NCI-H82 treated with DMSO at 0.1 percent for 48 hours (cell line): Measurements from ENCODE around the gene RXFP4.
A peak's percentile ranks its signal among the peaks of the same experiment; 100 is the strongest.
"Not testable (repeated sequence)": the region's sequence is repeated elsewhere in the genome, so short reads cannot be mapped to it uniquely, and the experiment has no call there.

Source experiments
- DNase-seq: peaks from one replicate; lab custom pipeline; 2025; ENCODE audit not compliant: unreplicated experiment; lab: John Stamatoyannopoulos, UW

The RXFP4 gene, protein sequence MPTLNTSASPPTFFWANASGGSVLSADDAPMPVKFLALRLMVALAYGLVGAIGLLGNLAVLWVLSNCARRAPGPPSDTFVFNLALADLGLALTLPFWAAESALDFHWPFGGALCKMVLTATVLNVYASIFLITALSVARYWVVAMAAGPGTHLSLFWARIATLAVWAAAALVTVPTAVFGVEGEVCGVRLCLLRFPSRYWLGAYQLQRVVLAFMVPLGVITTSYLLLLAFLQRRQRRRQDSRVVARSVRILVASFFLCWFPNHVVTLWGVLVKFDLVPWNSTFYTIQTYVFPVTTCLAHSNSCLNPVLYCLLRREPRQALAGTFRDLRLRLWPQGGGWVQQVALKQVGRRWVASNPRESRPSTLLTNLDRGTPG

DNA sequence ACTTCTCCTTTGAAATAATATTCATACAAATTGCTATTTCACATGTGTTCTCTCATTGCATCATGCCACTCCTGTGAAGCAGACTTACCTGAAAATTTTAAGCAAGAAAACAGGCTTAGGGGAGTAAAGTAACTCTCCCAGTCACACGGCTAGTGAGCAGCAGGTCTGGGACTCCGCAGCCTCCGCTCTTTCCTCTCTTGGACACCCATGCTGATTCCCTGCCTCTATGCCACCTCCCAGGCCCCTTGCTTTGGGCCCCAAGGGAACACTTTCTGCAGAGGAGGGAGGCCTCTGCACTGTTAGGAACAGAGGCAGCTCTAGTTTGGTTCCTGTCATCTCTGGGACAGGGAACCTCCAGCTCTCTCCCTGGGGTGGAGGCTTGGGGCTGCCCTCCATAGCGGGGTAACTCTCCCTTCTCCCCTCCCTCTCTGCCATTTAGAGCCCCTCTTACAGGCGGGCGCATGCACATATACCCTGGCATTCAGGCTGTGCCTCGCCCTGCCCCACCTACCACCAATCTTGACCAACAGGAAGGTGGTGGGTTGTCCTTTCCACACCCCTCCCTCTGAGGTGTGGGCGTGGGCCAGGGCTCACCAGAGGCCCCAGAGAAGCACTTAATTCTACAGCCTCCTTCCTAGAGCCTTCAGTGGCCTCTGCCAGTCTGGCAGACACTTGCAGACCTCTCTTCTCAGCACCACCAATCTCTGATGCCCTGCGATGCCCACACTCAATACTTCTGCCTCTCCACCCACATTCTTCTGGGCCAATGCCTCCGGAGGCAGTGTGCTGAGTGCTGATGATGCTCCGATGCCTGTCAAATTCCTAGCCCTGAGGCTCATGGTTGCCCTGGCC lies at the start of gene RXFP4:
TSS of gene RXFP4 (plus strand) at position 646 of the 852 bp plus-strand sequence. CDS start at position 718, 72 bp downstream.
- DNase-seq = no peak

DNA sequence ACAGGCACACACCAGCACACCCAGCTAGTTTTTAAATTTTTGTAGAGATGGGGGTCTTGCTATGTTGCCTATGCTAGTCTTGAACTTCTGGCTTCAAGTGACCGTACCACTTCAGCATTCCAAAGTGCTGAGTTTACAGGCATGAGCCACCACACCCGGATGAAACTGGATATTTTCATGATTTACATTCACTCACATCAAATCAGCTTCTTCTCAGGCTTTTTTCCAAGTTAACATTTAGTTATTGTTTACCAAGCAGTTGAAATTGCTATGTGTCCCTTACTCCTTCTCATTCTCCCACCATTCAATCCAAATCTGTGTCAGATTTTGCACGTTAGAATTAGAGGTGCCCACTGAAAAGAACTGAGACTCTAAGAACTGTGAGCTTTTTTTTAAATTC lies 48.6 kb upstream of the RXFP4 start:
- DNase-seq = no peak

DNA sequence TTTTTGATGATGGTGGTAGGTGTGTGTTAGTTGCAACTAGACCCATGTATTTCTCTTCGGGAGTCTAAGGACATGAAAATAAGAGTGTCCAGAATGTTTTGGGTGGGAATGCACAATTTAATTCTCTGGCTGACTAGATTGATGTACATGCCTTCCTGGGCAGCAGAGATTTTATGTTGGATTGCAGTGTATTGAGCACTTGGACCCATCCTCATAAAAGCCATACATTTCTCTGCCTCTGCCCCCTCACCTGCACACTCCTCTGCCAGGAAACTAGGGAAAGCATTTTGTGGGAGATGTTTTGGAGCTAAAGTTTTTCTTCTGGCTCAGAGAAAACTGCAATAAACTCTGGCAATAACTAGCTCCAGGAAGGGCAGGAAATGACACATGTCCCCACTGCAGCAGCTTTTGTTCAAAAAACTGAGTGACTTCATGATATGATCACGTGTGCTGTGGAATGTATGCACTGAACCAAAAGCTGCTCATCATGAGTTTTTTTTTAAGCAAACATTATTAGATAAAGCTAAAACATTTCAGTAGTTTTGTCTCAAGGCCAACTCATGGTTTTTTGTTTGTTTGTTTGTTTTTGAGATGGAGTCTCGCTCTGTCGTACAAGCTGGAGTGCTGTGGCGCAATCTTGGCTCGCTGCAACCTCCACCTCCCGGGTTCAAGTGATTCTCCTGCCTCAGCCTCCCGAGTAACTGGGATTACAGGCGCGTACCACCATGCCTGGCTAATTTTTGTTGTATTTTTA lies 47.9 kb upstream of the RXFP4 start:
- DNase-seq = no peak

DNA sequence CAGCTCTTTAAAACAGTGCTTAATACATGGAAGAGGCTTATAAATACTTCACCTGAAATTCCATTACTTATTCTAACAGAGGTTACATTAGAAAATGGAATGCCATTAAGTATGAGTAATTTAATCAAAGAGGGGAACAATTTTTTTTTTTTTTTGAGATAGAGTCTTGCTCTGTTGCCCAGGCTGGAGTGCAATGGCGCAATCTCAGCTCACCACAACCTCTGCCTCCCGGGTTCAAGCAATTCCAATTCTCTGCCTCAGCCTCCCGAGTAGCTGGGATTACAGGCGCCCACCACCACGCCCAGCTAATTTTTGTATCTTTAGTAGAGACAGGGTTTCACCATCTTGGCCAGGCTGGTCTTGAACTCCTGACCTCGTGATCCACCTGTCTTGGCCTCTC lies 45.8 kb upstream of the RXFP4 start:
- DNase-seq = not testable (repeated sequence)

DNA sequence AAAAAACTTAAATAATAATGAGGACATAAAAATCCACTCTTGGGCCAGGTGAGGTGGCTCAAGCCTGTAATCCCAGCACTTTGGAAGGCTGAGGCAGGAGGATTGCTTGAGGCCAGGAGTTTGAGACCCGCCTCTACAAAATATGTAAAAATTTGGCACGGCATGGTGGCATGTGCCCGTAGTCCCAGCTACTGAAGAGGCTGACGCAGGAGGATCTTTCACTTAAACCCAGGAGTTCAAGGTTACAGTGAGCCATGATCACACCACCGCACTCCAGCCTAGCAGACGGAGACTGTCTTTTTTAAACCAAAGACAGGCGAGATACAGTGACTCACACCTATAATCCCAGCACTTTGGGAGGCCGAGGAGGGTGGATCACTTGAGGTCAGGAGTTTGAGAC lies 45.0 kb upstream of the RXFP4 start:
- not testable (repeated sequence) for DNase-seq

DNA sequence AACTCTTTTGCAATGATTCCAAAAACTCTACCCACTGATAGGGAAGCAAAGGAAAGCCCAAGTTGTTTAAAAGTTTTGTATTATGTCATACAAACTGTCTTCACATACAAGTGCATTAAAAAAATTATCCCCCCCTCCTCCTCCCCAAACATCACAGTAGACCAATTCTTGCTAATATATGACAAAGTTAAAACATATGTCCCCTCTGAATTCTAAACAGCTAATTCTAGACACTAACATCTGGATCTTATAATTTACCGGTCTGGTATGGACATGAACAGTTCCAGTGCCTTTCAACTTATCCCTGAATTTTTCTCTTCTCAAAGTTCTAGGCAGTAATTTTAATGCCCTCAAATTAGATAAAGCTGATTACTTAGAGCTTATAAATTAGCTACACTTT lies 43.7 kb upstream of the RXFP4 start:
- no peak for DNase-seq

DNA sequence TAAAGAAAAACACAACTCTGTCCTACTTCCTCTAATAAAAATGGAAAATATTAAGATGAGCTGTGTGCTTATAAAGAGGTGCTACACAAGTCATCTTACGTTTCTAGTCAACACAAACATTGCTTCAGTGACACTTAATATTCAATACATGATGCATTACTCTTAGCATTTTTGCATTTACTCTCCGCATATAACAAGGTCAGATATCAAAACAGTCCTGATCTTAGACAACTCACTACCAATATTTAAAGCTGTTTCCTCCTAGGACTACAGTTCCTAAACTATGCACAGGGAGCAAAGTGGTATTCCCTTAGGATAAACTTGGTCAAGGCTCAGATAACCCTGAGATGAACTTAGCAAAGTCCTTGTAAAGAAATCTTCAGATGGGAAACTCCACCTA lies 42.5 kb upstream of the RXFP4 start:
- DNase-seq = no peak

DNA sequence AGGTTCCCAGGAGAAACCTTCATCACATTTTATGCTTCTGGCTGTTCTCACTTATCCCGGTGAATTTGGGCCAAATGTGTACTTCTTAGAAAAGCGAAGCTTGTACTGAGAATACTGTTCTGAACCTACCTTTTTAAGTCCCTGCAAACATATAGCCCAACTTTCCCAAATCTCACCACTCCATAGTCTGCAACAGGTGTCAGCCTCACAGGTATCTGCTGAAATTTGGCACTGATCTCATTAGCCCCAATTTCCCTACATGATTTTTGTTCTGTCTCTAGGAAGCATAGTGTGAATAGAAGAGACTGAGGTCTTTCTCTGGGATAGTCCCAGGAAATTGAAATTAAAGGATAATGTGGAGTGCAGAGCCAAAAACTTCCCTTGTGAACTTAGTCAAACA lies 41.8 kb upstream of the RXFP4 start:
- no peak for DNase-seq

DNA sequence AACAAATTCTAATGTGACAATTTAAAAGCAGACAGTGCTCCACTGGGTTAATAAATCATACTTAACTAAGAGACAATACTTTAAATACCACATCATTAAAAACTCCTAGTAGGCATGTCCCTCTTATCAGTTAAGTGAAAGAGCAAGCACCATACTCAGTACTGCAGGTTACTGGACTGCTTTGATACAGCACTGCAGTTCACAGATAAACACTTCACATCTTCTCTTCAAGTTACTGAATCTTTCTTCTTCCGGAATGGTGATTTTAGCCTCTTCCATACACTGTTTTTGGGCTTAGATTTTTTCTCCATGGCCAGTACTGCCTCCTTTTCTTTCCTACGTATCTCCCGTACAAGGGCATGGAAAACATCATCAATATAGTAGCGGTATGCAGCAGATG lies 41.3 kb upstream of the RXFP4 start:
- DNase-seq = no peak

DNA sequence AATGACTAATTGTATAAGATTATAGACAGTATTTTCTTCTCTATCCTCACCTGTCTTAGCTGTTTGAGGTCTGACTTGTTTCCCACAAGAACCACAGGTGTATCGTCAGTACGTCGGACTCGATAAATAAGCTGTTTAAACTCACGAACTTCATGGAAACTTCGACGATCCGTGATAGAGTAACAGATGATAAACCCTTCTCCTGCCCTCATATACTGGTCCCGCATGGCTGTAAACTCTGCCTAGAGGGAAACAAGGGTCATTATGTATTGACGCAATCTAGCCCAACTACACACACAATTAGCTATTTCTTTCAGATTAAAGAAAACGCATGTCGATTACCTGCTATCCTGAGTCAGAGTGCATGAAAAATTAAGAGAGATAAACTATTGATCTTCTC lies 37.2 kb upstream of the RXFP4 start:
- DNase-seq = no peak

DNA sequence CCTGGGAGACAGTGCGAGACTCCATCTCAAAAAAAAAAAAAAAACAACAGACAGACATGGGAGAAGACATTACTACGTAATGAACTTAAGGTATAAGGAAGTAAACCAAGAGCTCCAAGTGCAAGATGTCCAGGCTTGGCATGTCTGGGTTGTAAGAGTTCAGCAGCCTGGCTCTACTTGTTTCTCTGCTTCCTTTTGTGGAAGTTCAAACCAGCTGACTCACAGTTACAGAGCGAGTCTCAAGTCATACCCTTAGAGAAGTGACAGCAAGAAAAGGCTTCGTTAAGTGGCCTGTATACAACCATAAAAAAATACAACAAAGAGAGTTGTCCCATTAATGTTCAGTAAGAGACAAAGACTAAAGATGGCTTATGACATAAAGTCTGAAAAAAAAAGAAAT lies 31.5 kb upstream of the RXFP4 start:
- no peak for DNase-seq

DNA sequence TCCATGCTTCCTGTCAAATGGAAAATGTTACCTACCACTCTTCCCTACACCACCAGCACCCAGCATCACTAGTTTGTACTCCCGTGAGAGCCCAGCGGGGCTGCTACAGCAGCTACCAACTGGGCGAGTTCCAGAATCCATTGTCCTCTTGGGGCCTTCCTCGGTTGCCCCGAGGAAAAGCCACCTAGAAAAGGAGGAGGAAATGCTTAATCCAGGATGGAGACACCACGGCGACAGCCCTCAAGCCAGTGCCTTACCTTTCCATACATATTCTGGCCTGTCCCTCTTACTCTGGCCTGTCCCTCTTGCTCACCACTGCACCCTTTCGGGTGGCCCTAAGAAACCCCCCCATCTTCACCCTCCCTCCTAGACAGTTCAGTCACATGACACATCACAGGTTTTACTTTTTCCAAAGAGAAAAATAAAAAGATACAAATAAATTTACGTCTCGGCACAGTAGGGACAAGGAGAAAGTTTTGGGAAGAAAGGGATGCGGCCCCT lies 30.8 kb upstream of the RXFP4 start:
- peak; percentile 37 for DNase-seq

DNA sequence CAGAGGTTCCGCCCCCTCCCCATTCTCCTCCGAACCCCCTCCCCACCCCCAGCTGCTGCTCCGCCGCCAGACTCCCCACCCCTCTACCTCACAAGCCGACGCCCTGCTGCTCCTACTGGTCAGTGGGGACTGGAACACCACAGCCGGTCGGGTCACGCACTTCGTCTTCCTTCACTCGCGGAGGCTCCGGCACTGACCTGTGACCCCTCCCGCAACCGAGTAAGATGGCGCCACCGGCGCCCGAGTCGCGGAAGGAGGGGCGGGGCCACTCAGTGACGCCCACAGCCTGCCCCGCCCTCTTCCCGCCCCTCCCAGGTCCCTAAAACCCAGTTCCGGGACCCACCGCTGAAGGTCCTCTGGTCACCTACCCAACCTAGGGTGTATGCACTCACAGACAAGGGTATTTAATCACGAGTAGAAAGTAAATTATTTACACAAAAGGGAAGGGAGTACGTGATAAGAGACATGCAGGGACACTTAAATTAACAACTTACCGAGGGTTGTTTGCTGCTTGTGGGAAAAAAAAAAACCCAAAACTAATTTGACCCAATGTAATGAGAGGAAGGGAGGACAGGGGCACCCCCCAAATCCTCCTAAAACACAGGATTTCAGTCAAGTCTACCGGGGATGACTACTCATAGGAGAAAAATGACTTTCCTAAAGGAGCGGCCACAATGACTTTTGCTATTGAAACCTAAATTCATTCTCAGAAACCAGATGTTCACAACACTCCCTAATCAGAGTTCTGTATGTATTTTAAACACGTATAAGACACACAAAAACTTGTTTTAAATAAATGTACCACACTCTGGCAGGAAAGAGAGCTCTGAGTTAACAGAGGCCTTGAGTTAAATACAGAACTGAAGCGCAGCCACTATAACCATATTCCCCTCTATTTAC lies 30.0 kb upstream of the RXFP4 start, which contains the start of gene RIT1:
TSS of gene RIT1 (minus strand) at position 194 of the 900 bp plus-strand sequence. CDS start 588 bp downstream, outside the sequence.
- peak; percentile 50 for DNase-seq

DNA sequence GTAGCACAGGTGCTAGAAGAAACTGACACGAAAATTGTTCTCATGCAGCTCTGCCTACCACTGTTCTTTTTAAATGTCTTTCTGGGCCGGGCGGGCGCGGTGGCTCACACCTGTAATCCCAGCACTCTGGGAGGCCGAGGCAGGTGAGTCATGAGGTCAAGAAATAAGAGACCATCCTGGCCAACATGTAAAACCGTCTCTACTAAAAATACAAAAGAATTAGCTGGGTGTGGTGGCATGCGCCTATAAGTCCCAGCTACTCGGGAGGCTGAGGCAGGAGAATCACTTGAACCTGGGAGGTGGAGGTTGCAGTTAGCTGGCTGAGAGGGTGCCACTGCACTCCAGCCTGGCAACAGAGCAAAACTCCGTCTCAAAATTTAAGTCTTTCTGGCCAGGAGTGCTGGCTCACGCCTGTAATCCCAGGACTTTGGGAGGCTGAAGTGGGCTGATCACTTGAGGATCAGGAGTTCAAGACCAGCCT lies 29.3 kb upstream of the RXFP4 start:
- no peak for DNase-seq

DNA sequence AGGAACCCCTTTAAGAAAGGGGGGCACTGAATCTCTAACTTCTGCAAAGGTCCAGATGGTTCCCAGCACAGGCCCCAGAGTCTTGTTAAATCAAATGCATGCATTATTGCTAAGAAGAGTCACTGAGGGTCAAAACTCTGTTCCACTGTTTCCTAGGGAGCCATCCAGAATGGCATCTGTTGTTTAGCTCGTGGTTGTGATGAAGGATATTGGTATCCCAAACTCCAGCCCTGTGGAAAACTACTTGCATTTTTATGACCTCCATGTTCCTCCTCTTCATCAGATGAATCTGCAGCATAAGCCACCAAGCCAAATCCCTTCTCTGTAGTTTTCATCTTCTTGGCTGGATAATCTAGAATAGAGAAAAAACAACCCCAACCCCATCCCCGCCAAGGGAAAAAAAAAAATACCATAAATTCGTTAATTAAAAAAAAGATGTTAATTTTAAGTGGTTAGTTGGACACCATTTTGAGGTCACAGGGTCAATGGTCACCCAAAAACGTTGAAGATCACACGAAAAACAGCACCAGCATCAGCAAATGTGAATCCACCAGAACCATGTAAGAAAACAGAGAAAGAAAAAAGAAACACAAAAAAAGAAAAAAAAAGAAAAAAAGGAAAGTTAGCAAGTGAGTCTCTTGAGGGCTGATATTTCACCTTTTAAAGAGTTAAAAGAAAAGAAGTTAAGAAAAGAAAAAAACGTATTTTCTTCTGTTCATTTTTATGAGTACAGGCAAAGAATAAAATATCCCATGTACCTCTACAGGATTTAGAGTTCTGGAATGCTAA lies 27.3 kb upstream of the RXFP4 start:
- DNase-seq = no peak

DNA sequence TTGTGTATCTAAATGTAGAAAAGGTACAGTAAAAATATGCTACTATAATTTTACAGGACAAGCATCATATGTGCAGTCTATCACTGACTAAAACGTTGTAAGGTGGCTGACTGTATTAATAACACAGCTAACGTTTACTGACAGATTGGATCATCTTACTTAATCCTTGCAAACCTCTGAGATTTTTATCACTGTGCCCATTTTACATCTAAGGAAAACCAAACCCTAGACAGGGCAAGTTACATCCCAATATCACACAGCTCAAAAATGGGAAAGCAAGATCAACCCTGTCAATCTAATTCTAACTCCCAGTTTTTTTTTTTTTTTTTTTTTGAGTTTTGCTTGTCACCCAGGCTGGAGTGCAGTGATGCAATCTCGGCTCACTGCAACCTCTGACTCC lies 22.8 kb upstream of the RXFP4 start:
- DNase-seq = no peak

DNA sequence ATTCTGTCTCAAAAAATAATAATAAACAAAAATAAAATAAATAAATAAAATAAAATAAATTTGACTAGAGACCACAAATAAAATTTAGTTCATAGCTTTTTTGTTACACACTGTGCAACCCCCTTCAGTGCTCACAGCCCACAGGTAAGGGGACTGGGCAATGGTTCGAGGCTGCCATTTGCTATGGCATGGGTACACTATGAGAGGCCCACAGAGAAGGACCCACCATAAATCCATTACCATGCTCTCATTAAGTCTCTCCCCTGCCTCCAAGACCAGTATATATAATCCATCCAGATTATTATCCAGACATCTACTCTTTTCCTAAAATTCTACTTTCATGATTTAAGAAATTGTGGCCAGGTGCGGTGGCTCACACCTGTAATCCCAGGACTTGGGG lies 21.6 kb upstream of the RXFP4 start:
- DNase-seq = no peak

DNA sequence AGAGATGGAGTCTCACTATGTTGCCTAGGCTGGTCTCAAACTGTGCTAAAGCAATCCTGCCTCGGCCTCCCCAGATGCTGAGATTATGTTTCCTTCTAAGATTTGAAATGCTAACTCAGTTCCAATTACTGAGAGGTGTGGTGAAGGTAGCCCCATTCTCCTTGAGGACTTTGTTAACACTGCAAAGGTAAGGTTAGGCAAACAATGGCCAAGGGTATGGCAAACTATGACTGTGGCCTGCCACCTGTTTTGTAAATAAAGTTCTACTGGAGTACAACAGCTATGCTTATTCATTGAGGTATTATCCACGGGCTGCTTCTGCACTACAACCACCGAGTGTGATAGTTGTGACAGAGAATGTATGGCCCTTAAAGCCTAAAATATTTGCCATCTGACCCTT lies 20.7 kb upstream of the RXFP4 start:
- no peak for DNase-seq

DNA sequence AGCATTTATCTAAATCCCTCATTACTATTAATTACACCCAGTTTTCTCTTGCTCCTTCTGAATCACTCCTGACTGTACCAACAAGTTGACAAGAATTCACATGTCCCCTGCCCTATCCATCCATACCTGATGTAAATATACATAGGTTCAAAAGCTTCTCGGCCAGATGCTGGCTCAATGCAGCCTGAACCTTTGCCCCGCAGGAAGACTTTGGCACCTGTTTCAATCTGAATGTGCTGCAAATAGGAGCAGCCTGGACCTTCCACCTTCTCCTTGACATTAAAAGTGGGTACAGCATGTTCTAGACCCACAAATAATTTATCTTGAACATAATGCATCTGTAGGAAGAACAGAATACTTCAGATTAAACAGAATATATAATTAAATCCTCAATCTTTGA lies 15.9 kb upstream of the RXFP4 start:
- DNase-seq = no peak
